Upper lobe of left lung (tissue), 6 donors: ENCODE data around the gene TBCD. TPM values are rescaled to one million over a fixed set of nuclear protein-coding genes. Genes with fewer than 3 reads are reported as not detected.

Source experiments
- ATAC-seq, 2 donors: fragments of 200-7000 bp; cut with Tn5 transposase; one replicate each; pipeline ENCODE4 v1.9.1; 2022; ENCODE audit warnings: mild to moderate bottlenecking in 2 of 2, moderate library complexity in 2 of 2; ENCODE audit not compliant: low FRiP score in 2 of 2
- DNase-seq, 2 donors: peaks; one replicate each; pipeline ENCODE4 v3.0.0-alpha.2; 2019 to 2020
- H3K27ac ChIP-seq, 4 donors: fragments of 200-600 bp; sonication (generic); one replicate each; pipeline ENCODE4 v1.5.1; 2016 to 2019
- H3K27me3 ChIP-seq, 4 donors: fragments of 200-600 bp; sonication (generic); one replicate each; pipeline ENCODE4 v1.5.1; 2017 to 2019
- H3K36me3 ChIP-seq, 4 donors: fragments of 200-600 bp; sonication (generic); one replicate each; pipeline ENCODE4 v1.5.1; 2016 to 2019
- H3K4me1 ChIP-seq, 4 donors: fragments of 200-600 bp; sonication (generic); one replicate each; pipeline ENCODE4 v1.5.1; 2018 to 2019
- H3K4me3 ChIP-seq, 4 donors: fragments of 200-600 bp; sonication (generic); one replicate each; pipeline ENCODE4 v1.5.1; 2017 to 2019; ENCODE audit warnings: mild to moderate bottlenecking in 2 of 4, moderate library complexity in 1 of 4
- H3K9me3 ChIP-seq, 4 donors: fragments of 200-600 bp; sonication (generic); one replicate each; pipeline ENCODE4 v1.5.1; 2018 to 2019
- CTCF ChIP-seq, 6 experiments: fragments of 450-650 bp in 4 of 6; fragments of 200-600 bp in 2 of 6; sonication (generic) in 2 of 6; IDR thresholded peaks; one replicate each; pipeline ENCODE4 v1.5.1; 2016 to 2019; ENCODE audit warnings: antibody characterized with exemption in 6 of 6
- EP300 ChIP-seq, 4 donors: sonication (generic); formaldehyde crosslinking; IDR thresholded peaks; one replicate each; pipeline ENCODE4 v1.5.1; 2017; ENCODE audit warnings: antibody characterized with exemption in 4 of 4, control low read depth in 2 of 4
- POLR2A ChIP-seq, 4 donors: fragments of 450-650 bp; IDR thresholded peaks; one replicate each; pipeline ENCODE4 v1.5.1; 2016 to 2017; ENCODE audit warnings: antibody characterized with exemption in 4 of 4, mild to moderate bottlenecking in 2 of 4
- POLR2AphosphoS5 ChIP-seq, 2 donors: sonication (generic); formaldehyde crosslinking; IDR thresholded peaks; one replicate each; pipeline ENCODE4 v1.5.1; 2017; ENCODE audit warnings: antibody characterized with exemption in 2 of 2
- WGBS, 2 donors: methylation state at CpG; one replicate each; pipeline ENCODE4 v1.1.5; 2017 to 2018; 5-methylcytosine and 5-hydroxymethylcytosine counted together
- total RNA-seq, 6 donors: library from RNA; depleted of rRNA in 4 of 6; stranded (reverse); fragments of >200 nt in 4 of 6; gene quantifications; one replicate each; pipeline versions ENCODE4 v1.1.0 to v1.2.1, GENCODE V29; 2016 to 2021
- donor health status: DM: no; HTN: no; CAD: no; lungs with moderate emphysema.
- donor health status: DM: no; HTN: yes; CAD: no; lungs with severe emphysema.

The TBCD gene
- total RNA-seq, 6 donors from 2014 or later, result 71.3 to 262 (median 104) TPM

- no peak for ATAC-seq
- H3K4me3 ChIP-seq, result no peak overlapping the region
- WGBS, 2 donors, result 61 to 90% methylated on average over 3 to 35 of the region's 35 CpGs
- H3K4me1 ChIP-seq, result peaks cover 12 to 20% (median 17%) of the 10 kb centered on the region in 4 donors
- no peaks in the 10 kb centered on the region for H3K9me3 ChIP-seq
- no peak for TF ChIP-seq POLR2AphosphoS5 (IDR thresholded peaks at IDR 0.05)
- no peak for TF ChIP-seq CTCF (IDR thresholded peaks at IDR 0.05)
- no peak for TF ChIP-seq EP300 (IDR thresholded peaks at IDR 0.05)
- no peak for TF ChIP-seq POLR2A (IDR thresholded peaks at IDR 0.05)
- H3K36me3 ChIP-seq, result no peaks in the 10 kb centered on the region
- H3K27me3 ChIP-seq, result no peaks in the 10 kb centered on the region
- no peak overlapping the region for H3K27ac ChIP-seq
- DNase-seq, result peak in 1 of 2 donors; percentile 82
Measured at GRCh38 chr17:82713071-82713723, 38.7 kb upstream of the TBCD start.

DNA sequence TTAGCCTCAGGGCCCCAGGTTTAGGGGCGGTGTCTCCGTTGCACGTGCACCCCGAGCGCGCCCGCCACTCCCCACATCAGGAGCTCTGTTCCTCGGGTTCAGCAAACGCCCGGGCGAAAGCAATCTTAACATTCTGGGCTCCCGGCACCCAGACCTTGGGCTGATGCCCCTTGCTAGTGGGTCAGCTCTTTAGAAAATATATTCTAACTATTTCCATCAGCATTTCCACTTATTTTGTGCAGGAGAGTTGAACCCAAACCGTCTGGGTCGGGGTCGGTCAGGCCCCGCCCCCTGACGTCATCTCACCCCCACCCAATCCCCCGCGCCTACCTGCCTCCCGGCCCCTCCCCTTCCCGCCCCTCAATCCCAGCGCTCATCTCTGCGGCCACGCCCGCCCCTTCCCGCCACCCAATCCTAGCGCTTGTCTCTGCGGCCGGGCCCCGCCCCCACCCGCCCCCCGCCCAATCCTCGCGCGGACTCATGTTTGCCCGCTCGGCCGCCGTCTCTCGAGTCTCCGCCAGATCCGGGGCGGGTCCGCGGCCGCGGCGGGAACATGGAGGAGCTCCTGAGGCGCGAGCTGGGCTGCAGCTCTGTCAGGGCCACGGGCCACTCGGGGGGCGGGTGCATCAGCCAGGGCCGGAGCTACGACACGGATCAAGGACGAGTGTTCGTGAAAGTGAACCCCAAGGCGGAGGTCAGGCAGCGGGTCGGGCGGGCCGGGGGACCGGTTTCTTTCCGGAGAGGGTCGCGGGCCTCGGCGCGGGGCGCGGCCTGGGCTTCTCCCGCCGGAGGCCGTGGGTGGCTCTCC is 35.5 kb upstream of the TBCD start, which contains the start of gene FN3KRP:
FN3KRP (plus strand) TSS at position 504 of the 808 bp plus-strand sequence; CDS start at position 554, 50 bp downstream.
- no peaks in the 10 kb centered on the region for H3K9me3 ChIP-seq
- ATAC-seq (peak; percentile 95 to 97), DNase-seq (peak; percentile 94 to 98)
- WGBS, 2 donors, result 0 to 1% methylated on average over 27 to 44 of the region's 75 CpGs
- H3K27ac ChIP-seq, result peak within 1 kb of the TSS; percentile 5 to 76 (median 66)
- TF ChIP-seq POLR2A (IDR thresholded peaks at IDR 0.05) (peak in 2 of 4 donors; percentile 38 to 65), POLR2AphosphoS5 (IDR thresholded peaks at IDR 0.05) (peak; percentile 17 to 79), EP300 (IDR thresholded peaks at IDR 0.05) (no peak)
- H3K27me3 ChIP-seq, result no peaks in the 10 kb centered on the region
- peak within 1 kb of the TSS; percentile 87 to 97 (median 96) for H3K4me3 ChIP-seq
- H3K36me3 ChIP-seq, result peaks cover 0 to 28% (median 17%) of the 10 kb centered on the region in 4 donors
- peaks cover 12 to 22% (median 17%) of the 10 kb centered on the region in 4 donors for H3K4me1 ChIP-seq

- peaks cover 12 to 22% (median 17%) of the 10 kb centered on the region in 4 donors for H3K4me1 ChIP-seq
- H3K9me3 ChIP-seq, result no peaks in the 10 kb centered on the region
- WGBS, 2 donors, result 97 to 98% methylated on average over 10 to 18 of the region's 18 CpGs
- H3K36me3 ChIP-seq, result peaks cover 0 to 50% (median 31%) of the 10 kb centered on the region in 4 donors
- no peak overlapping the region for H3K4me3 ChIP-seq
- no peak for TF ChIP-seq CTCF (IDR thresholded peaks at IDR 0.05)
- TF ChIP-seq POLR2AphosphoS5 (IDR thresholded peaks at IDR 0.05), result no peak
- TF ChIP-seq EP300 (IDR thresholded peaks at IDR 0.05), result no peak
- TF ChIP-seq POLR2A (IDR thresholded peaks at IDR 0.05), result no peak
- ATAC-seq, result no peak
- H3K27ac ChIP-seq, result no peak overlapping the region
- DNase-seq, result peak in 1 of 2 donors; percentile 79
- H3K27me3 ChIP-seq, result no peaks in the 10 kb centered on the region
Measured at GRCh38 chr17:82718986-82719685, 32.7 kb upstream of the TBCD start.

DNA sequence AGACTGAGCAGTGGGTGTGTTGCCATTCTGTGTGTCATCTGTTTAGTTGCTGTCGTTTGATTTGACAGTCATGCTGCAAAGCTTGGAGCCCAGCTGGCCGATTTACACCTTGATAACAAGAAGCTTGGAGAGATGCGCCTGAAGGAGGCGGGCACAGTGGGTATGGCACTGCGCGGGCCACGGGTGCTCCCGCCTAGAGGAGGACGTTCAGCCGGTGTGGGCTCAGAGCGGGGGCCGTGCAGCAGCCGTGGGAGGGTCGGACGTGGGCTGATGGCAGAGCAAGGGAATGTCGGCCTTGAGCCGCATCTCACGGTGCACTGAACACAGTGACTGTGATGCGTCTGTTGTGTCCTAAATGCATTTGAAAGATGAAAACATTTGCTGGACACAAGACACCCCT is 31.7 kb upstream of the TBCD start:
- DNase-seq (peak in 1 of 2 donors; percentile 66), ATAC-seq (no peak)
- Histone ChIP-seq H3K36me3 (peaks cover 0 to 50% (median 31%) of the 10 kb centered on the region in 4 donors), H3K27me3 (no peaks in the 10 kb centered on the region), H3K4me3 (no peak overlapping the region), H3K27ac (no peak overlapping the region), H3K4me1 (peaks cover 12 to 22% (median 17%) of the 10 kb centered on the region in 4 donors), H3K9me3 (no peaks in the 10 kb centered on the region)
- TF ChIP-seq EP300 (IDR thresholded peaks at IDR 0.05) (no peak), POLR2AphosphoS5 (IDR thresholded peaks at IDR 0.05) (no peak), CTCF (IDR thresholded peaks at IDR 0.05) (no peak), POLR2A (IDR thresholded peaks at IDR 0.05) (no peak)
- WGBS, 2 donors, result 93 to 94% methylated on average over 19 of the region's 19 CpGs
